ENCODE measurements around the gene ARID3B. TPM values are rescaled to one million over a fixed set of nuclear protein-coding genes. Genes with fewer than 3 reads are reported as not detected.
"Not testable (repeated sequence)": the region's sequence is repeated elsewhere in the genome, so short reads cannot be mapped to it uniquely, and the experiment has no call there.

The ARID3B gene
- total RNA-seq, 1 donor from 2014 or later: 1.6 TPM

GRCh38 chr15:74529921-74530320, 11.1 kb upstream of the ARID3B start:
- intact Hi-C loops (cut with DNase I): no loop called here
- no peak for ATAC-seq (ENCODE audit: poor library complexity)

DNA sequence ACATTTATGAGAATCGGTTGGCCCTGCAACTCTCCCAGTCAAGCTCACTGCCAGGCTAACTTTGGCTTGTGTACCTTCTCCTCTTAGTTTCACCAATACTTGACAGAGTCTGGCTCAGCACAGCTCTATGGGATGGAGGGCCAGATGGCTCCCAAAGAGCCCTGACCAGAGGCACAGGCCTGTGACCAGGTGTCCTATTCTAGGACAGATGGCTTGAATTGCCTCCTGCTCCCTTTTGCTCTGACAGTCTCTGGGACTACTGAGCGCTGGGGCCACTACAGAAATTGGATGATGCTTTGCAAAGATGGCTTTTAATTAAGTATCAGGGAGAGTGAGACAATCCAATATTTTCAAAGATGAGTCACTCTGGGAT, 10.3 kb upstream of the ARID3B start:
- intact Hi-C loops (cut with DNase I): no loop called here
- DNase-seq (no peak), ATAC-seq (ENCODE audit: poor library complexity) (no peak)

More at GRCh38 chr15:74529921-74530320, 11.1 kb upstream of the ARID3B start:
- no peak for DNase-seq

DNA sequence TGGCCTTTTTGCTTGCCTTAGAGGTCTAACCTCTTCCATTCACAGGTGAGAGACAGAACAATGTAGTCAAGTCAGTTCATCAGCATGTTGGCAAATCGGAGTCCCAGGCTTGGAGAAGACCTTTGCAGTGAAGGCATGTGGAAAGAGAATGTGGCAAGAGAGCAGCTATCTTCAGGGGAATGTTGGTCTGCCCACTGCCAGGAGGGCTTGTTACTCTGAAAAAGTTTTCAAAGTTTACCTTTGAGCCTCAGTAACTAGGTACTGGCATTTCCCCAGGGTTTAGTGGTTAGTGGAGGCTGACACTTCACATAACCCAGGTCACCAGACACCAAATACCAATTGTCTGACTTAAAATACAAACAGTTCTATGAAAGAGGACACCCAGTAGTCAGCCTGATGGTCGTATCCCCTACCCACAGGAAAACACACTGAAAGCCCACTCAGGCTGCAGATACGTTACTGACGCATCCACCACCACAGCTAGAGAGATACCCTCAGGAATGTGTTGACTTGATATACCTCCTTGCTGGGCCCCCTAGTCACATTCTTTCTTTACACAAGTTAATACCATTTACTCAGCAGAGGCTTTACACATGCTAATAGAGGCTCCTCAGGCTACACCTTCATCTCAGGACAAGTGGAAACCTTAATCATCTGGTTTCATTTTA, 9.7 kb upstream of the ARID3B start:
- ATAC-seq (ENCODE audit: poor library complexity) (no peak), DNase-seq (no peak)
- intact Hi-C loops (cut with DNase I): no loop called here

- ATAC-seq (ENCODE audit: poor library complexity): no peak
- no peak for DNase-seq
- intact Hi-C loops (cut with DNase I): no loop called here
These were observed 5.5 kb upstream of the ARID3B start for GRCh38 chr15:74535388-74536084.

DNA sequence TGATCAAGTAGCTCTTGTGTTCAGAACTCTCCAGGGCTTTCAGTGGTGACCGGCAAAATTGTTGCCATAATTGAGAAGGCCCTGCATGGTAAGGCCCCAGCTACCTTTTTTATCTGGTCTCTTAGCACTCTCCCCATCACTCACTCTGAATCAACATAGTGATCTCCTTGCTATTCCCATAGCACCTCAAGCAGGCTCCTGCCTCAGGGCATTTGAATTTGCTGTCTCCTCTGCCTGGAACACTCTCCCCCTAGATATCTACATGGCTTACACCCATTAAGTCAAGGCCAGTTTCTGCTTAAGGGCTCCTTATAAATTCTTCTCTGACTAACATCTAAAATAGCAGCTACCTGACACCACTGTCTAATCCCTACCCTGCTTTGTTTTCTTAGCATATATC, 3.3 kb upstream of the ARID3B start:
- DNase-seq (no peak), ATAC-seq (ENCODE audit: poor library complexity) (no peak)
- intact Hi-C loops (cut with DNase I): no loop called here

- ATAC-seq (ENCODE audit: poor library complexity); DNase-seq; intact Hi-C loops (cut with DNase I): not testable (repeated sequence)
These were observed 1.5 kb upstream of the ARID3B start for GRCh38 chr15:74539521-74539920.

GRCh38 chr15:74540161-74540760, 759 bp upstream of the ARID3B start:
- no peak for ATAC-seq (ENCODE audit: poor library complexity)
- intact Hi-C loops (cut with DNase I): loop anchor here (5.0 kb wide), 1 partner anchor 72 kb away; no protein-coding TSS in a partner anchor
- DNase-seq: no peak

DNA sequence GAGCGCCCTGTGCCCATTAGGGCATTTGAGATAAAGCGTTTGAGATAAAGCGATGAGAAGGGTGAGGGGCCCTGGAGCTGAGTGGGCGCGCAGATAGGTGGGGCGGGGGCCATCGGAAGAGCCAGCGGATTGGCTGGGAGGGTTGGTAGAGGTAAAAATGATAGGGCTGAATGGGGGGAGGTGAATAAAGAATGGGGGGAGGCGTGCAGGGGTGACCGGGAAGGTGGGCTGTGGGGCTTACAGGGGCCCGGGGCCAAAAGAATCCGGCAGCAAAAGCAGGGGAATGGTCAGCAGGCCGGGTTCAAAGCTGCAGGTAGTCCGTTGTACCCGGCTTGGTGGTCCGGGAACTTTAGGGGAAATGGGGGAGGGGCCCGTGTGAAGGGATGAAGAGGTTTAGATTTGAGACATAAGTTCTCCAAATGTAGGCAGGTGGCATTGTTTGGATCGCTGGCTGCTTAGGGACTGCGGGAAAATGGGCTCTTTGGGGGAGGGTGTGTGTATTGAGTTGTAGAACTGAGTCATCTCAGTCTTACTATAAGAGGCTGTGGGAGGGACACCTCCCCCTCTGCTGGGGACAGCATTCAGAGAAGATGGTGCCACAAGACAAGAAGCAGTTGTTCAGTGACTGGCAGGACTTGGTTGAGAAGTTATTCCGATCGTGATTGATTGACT, 610 bp downstream of the ARID3B start:
- intact Hi-C loops (cut with DNase I): loop anchor here (5.0 kb wide), 1 partner anchor 71 kb away; no protein-coding TSS in a partner anchor
- DNase-seq (no peak), ATAC-seq (ENCODE audit: poor library complexity) (no peak)

DNA sequence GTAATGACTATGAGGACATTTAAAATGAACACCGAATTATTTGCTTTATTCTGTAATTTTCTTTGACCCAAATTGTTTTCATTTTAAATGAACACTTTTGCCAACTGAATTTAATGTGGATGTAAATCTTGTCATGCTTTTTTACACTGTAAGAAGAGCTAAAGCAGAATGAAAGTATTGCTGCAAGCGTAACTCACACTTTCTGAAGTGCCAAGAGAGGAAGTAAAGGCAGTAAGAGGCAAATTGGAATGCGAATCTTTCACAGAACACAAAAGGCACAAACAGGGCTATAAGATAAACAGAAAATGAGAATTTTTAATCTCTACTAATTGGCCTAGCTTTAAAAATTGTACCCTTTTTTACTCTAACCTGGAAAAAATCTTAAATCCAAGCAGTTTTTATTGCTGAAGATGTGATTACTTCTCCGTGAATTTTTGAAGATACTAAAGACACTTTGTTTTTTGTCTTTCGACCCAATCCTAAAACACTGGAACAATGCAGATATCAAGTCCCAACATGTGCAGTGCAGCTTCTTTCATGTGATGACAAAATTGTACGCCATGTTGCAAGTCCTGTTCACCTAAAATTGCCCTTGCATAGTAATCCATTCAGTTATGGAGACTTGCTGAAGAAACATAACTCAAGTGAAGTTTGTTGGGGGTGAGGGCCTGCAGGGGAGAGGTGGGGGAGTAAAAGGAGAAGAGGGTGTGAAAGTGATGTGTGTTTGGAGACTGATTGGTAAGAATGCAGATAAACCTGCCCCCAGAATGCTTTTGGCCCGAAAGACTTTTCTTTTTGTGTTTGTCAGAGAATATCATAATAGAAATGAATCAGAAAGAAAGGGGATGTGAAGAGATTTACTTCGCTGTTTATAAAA, 1.4 kb downstream of the ARID3B start:
- intact Hi-C loops (cut with DNase I): loop anchor here (5.0 kb wide), 1 partner anchor 70 kb away; no protein-coding TSS in a partner anchor
- ATAC-seq (ENCODE audit: poor library complexity): no peak

GRCh38 chr15:74543043-74543422, 2.0 kb downstream of the ARID3B start:
- intact Hi-C loops (cut with DNase I): loop anchor here (5.0 kb wide), 1 partner anchor 69 kb away; no protein-coding TSS in a partner anchor
- ATAC-seq (ENCODE audit: poor library complexity) (no peak), DNase-seq (no peak)

More for the DNA sequence above, 1.4 kb downstream of the ARID3B start:
- DNase-seq: no peak

GRCh38 chr15:74543583-74543982, 2.6 kb downstream of the ARID3B start:
- no peak for DNase-seq
- intact Hi-C loops (cut with DNase I): loop anchor here (5.0 kb wide), 1 partner anchor 69 kb away; no protein-coding TSS in a partner anchor
- no peak for ATAC-seq (ENCODE audit: poor library complexity)

GRCh38 chr15:74545086-74545485, 4.1 kb downstream of the ARID3B start:
- intact Hi-C loops (cut with DNase I): no loop called here
- ATAC-seq (ENCODE audit: poor library complexity) (no peak), DNase-seq (no peak)

GRCh38 chr15:74545776-74546656, 5.0 kb downstream of the ARID3B start:
- intact Hi-C loops (cut with DNase I): no loop called here
- ATAC-seq (ENCODE audit: poor library complexity): peak; percentile 93

DNA sequence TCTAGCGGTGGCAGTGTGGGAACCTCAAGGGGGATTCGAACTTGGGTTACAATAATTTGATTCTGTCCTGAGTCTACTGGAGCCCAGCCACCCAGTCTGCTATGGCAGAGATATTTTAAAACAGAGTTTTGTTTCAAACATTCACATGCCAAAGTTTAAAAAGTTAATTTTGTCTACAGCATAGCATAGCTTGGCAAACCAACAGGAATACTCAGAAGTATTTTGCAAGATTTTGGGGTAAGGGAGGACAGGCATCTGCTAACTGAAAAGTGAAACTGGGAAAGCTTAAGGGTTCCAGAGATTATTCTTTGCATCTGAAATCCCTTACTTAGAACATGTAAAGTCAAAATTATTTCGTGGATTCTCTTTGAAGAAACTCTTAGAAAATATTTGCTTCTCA, 6.6 kb downstream of the ARID3B start:
- DNase-seq: no peak
- intact Hi-C loops (cut with DNase I): no loop called here
- no peak for ATAC-seq (ENCODE audit: poor library complexity)

More at GRCh38 chr15:74545776-74546656, 5.0 kb downstream of the ARID3B start:
- peak; percentile 98 for DNase-seq

DNA sequence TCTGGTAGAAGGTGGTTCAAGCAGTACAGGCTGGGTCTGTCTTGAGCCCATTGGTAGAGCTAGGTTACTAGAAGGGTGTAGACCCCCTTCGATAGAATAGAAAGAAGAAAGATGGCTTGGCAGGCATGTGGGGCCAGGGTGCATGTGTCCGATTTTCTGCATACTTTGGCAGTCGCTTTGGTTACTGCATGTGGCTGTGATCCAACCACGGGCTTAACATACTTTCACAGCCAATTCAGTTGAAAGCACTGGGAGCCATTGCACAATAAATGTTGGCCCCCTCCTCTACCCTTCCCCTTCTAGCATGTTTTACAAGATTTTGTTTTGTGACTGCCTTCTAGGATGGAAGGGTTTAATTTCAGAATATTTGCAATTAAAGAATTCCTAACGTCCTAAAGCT, 7.2 kb downstream of the ARID3B start:
- intact Hi-C loops (cut with DNase I): no loop called here
- ATAC-seq (ENCODE audit: poor library complexity) (no peak), DNase-seq (no peak)

DNA sequence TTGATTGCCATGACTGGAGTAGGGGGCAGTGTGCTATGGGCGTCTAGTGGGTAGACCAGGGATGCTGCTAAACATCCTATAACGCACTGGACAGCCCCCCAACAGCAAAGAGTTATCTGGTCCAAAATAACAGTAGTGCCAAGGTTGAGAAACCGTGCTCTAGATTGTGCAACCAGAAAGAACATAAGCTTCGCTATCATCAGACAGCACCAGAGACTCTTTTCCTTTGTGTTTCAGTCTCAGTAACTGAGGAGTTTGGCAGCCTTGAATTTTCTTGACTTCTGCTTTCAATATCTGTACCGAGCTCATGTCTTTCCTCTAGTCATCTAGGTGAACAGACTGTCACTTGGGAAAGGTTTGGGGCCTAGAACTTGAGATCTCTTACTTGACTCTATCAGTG, 8.8 kb downstream of the ARID3B start:
- ATAC-seq (ENCODE audit: poor library complexity) (no peak), DNase-seq (no peak)
- intact Hi-C loops (cut with DNase I): no loop called here

GRCh38 chr15:74551714-74552113, 10.7 kb downstream of the ARID3B start:
- DNase-seq: no peak
- intact Hi-C loops (cut with DNase I): no loop called here
- ATAC-seq (ENCODE audit: poor library complexity): no peak
